PFSK-1 (cell line): ENCODE results near the gene PACS2.

Experiments
- FOXP2 ChIP-seq: optimal IDR thresholded peaks from 2 replicates; pipeline ENCODE3; 2011; ENCODE audit warnings: borderline replicate concordance, control low read depth, inconsistent platforms; ENCODE audit not compliant: insufficient read depth; ENCODE audit errors: extremely low read length, extremely low read depth
- POLR2AphosphoS5 ChIP-seq: IDR thresholded peaks from 2 replicates; pipeline ENCODE4 v1.6.1; 2012; ENCODE audit warnings: low read depth, mild to moderate bottlenecking, control low read depth, low read length, moderate library complexity
- SIN3A ChIP-seq: IDR thresholded peaks from 2 replicates; pipeline ENCODE4 v1.6.1; 2012; ENCODE audit warnings: mild to moderate bottlenecking, low read length, moderate library complexity, borderline replicate concordance; ENCODE audit not compliant: insufficient read depth
- TAF1 ChIP-seq: IDR thresholded peaks from 2 replicates; pipeline ENCODE4 v1.6.1; 2012; ENCODE audit warnings: low read length, control low read depth, borderline replicate concordance; ENCODE audit not compliant: insufficient read depth
- TF ChIP-seq, protein P1 (sequence below), 2 experiments: IDR thresholded peaks; 2 replicates each; pipeline versions ENCODE4 v1.6.1 to v1.8.0; 2011 to 2012; ENCODE audit warnings: low read depth in 2 of 2, low read length in 2 of 2, control low read depth in 1 of 2, inconsistent platforms in 1 of 2, mild to moderate bottlenecking in 1 of 2, moderate library complexity in 1 of 2; ENCODE audit not compliant: insufficient read depth in 1 of 2

The PACS2 gene

DNA sequence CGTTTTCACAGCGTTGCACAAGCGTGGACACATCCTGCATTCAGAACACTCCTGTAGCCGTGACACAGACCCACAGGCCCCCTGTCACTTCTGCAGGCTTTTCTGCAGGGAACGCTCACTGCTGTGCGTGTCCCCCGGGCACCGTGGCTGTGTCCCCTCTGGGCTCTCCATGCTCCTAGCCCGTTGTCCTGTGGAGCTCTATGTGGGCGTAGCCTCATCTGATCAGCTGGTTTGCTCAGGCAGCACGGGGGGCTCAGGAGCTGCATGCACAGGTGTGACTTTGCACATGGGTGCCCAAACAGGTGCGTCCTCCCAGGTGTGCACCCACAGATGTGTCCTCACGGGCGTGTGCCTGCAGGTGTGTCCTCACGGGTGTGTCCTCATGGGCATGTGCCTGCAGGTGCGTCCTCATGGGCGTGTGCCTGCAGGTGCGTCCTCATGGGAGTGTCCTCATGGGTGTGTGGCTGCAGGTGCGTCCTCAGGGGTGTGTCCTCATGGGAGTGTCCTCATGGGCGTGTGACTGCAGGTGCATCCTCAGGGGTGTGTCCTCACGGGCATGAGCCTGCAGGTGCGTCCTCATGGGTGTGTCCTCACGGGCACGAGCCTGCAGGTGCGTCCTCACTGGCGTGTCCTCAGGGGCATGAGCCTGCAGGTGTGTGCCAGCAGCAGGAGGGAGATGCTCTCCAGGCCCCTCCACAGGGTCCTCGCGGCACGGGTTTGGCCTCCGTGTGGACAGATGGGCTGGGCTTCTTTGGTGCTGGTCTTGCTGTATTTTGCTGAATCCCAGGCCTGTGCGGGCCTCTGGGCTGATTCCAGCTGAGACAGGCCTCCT is 122.6 kb downstream of the PACS2 start:
- no peak for TF ChIP-seq SIN3A
- TF ChIP-seq TAF1 = no peak
- TF ChIP-seq POLR2AphosphoS5 = no peak
- no peak for TF ChIP-seq FOXP2
- TF ChIP-seq, protein P1, sequence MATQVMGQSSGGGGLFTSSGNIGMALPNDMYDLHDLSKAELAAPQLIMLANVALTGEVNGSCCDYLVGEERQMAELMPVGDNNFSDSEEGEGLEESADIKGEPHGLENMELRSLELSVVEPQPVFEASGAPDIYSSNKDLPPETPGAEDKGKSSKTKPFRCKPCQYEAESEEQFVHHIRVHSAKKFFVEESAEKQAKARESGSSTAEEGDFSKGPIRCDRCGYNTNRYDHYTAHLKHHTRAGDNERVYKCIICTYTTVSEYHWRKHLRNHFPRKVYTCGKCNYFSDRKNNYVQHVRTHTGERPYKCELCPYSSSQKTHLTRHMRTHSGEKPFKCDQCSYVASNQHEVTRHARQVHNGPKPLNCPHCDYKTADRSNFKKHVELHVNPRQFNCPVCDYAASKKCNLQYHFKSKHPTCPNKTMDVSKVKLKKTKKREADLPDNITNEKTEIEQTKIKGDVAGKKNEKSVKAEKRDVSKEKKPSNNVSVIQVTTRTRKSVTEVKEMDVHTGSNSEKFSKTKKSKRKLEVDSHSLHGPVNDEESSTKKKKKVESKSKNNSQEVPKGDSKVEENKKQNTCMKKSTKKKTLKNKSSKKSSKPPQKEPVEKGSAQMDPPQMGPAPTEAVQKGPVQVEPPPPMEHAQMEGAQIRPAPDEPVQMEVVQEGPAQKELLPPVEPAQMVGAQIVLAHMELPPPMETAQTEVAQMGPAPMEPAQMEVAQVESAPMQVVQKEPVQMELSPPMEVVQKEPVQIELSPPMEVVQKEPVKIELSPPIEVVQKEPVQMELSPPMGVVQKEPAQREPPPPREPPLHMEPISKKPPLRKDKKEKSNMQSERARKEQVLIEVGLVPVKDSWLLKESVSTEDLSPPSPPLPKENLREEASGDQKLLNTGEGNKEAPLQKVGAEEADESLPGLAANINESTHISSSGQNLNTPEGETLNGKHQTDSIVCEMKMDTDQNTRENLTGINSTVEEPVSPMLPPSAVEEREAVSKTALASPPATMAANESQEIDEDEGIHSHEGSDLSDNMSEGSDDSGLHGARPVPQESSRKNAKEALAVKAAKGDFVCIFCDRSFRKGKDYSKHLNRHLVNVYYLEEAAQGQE (IDR thresholded peaks at IDR 0.05; ENCODE audit: insufficient read depth in 1 of 2, low read depth in 2 of 2, low read length in 2 of 2) = no peak

GRCh38 chr14:105437723-105438500 is 123.4 kb downstream of the PACS2 start:
- TF ChIP-seq, protein P1 (IDR thresholded peaks at IDR 0.05; ENCODE audit: insufficient read depth in 1 of 2, low read depth in 2 of 2, low read length in 2 of 2) = no peak
- TF ChIP-seq POLR2AphosphoS5 = no peak
- no peak for TF ChIP-seq FOXP2
- TF ChIP-seq SIN3A = no peak
- no peak for TF ChIP-seq TAF1

DNA sequence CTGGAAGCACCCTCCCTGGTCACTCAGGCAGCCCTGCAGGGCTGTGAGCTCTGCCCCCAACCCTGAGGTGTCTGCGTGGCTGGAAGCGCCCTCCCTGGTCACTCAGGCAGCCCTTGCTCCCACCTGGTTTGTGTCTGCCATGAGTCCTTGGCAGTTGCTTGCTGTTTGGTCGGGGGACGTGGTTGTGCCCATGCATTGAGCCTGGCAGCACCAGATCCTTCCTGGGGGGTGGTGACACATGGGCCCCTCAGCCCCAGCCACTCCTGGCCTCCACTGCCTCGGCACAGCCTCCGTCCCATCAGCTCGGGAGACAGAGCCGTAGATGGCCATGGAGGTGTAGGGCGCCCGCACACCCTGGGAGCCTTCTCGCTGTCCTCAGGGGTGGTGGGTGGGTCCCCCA is 124.6 kb downstream of the PACS2 start:
- TF ChIP-seq, protein P1 (IDR thresholded peaks at IDR 0.05; ENCODE audit: insufficient read depth in 1 of 2, low read depth in 2 of 2, low read length in 2 of 2) = no peak
- no peak for TF ChIP-seq FOXP2
- TF ChIP-seq SIN3A = no peak
- no peak for TF ChIP-seq POLR2AphosphoS5
- no peak for TF ChIP-seq TAF1

GRCh38 chr14:105439710-105440553 is 125.4 kb downstream of the PACS2 start:
- no peak for TF ChIP-seq TAF1

DNA sequence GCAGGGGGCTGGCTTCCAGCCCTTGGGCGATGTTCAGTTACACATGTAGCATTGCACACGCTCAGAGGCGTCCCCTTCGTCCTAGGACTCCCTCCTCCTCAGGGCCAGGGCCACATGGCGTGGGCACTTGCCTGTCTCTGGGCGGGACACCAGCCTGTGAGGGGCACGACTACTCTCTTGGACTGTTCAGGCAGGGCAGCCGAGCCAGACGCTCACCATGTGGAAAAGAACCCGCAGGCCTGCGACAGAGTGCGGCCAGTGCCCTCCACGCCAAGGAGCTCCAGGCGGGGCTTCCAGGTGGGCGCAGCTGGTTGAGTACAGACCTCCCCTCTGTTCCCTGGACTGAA is 126.0 kb downstream of the PACS2 start:
- TF ChIP-seq TAF1 (no peak), SIN3A (no peak), FOXP2 (no peak), POLR2AphosphoS5 (no peak)
- TF ChIP-seq, protein P1 (IDR thresholded peaks at IDR 0.05; ENCODE audit: insufficient read depth in 1 of 2, low read depth in 2 of 2, low read length in 2 of 2) = no peak
